Mucosa of rectum (tissue), 2 donors: Measurements from ENCODE around the gene CUEDC2.

Experiments used
- H3K27ac ChIP-seq, 2 donors: one replicate each; pipeline ENCODE4 v1.7.0; 2013; ENCODE audit warnings: inconsistent platforms in 2 of 2, low read depth in 2 of 2, low read length in 2 of 2
- H3K27me3 ChIP-seq, 2 donors: one replicate each; pipeline ENCODE4 v1.7.0; 2013; ENCODE audit warnings: low read length in 2 of 2; ENCODE audit not compliant: control insufficient read depth in 2 of 2, insufficient read depth in 2 of 2
- H3K36me3 ChIP-seq, 2 donors: one replicate each; pipeline ENCODE4 v1.7.0; 2013; ENCODE audit warnings: low read length in 2 of 2; ENCODE audit not compliant: control insufficient read depth in 2 of 2, insufficient read depth in 2 of 2
- H3K4me1 ChIP-seq, 2 donors: one replicate each; pipeline ENCODE4 v1.7.0; 2013; ENCODE audit warnings: low read length in 2 of 2, mild to moderate bottlenecking in 1 of 2; ENCODE audit not compliant: control insufficient read depth in 2 of 2, insufficient read depth in 2 of 2
- H3K4me3 ChIP-seq, 2 donors: one replicate each; pipeline ENCODE4 v1.7.0; 2013; ENCODE audit warnings: low read length in 2 of 2
- H3K9ac ChIP-seq, 2 donors: one replicate each; pipeline ENCODE4 v1.7.0; 2013; ENCODE audit warnings: low read length in 2 of 2, low read depth in 1 of 2, mild to moderate bottlenecking in 1 of 2
- H3K9me3 ChIP-seq, 2 donors: one replicate each; pipeline ENCODE4 v1.7.0; 2013; ENCODE audit warnings: low read length in 2 of 2; ENCODE audit not compliant: control insufficient read depth in 2 of 2
- donor health status: healthy.
- donor health status: Normal muscosa, but diverticular disease.

The CUEDC2 gene

GRCh38 chr10:102438374-102438773 is 6.0 kb upstream of the CUEDC2 start:
- H3K36me3 ChIP-seq = no peaks in the 10 kb centered on the region
- H3K27ac ChIP-seq = no peak overlapping the region
- peaks cover 0 to 6% of the 10 kb centered on the region in 2 donors for H3K4me1 ChIP-seq
- no peak overlapping the region for H3K9ac ChIP-seq
- no peak overlapping the region for H3K4me3 ChIP-seq
- H3K9me3 ChIP-seq = no peaks in the 10 kb centered on the region
- peaks cover 0 to 3% of the 10 kb centered on the region in 2 donors for H3K27me3 ChIP-seq

- Histone ChIP-seq H3K4me1 (peaks cover 0 to 6% of the 10 kb centered on the region in 2 donors), H3K9ac (no peak overlapping the region), H3K4me3 (no peak overlapping the region), H3K9me3 (no peaks in the 10 kb centered on the region), H3K27me3 (peaks cover 0 to 3% of the 10 kb centered on the region in 2 donors), H3K27ac (no peak overlapping the region), H3K36me3 (no peaks in the 10 kb centered on the region)
Observed at GRCh38 chr10:102437515-102437914, 5.1 kb upstream of the CUEDC2 start.

- Histone ChIP-seq H3K27me3 (peaks cover 0 to 3% of the 10 kb centered on the region in 2 donors), H3K9ac (no peak overlapping the region), H3K4me3 (no peak overlapping the region), H3K27ac (no peak overlapping the region), H3K36me3 (no peaks in the 10 kb centered on the region), H3K9me3 (no peaks in the 10 kb centered on the region), H3K4me1 (peaks cover 9 to 15% of the 10 kb centered on the region in 2 donors)
Observed at GRCh38 chr10:102436312-102436711, 3.9 kb upstream of the CUEDC2 start.

GRCh38 chr10:102435529-102436233 is 3.3 kb upstream of the CUEDC2 start:
- Histone ChIP-seq H3K4me3 (peak overlapping the region; percentile 40 to 64), H3K27me3 (peaks cover 0 to 3% of the 10 kb centered on the region in 2 donors), H3K4me1 (peaks cover 9 to 15% of the 10 kb centered on the region in 2 donors), H3K9me3 (no peaks in the 10 kb centered on the region), H3K9ac (no peak overlapping the region), H3K27ac (peak overlapping the region in 1 of 2 donors; percentile 32), H3K36me3 (no peaks in the 10 kb centered on the region)

GRCh38 chr10:102435133-102435497 is 2.7 kb upstream of the CUEDC2 start:
- Histone ChIP-seq H3K27me3 (peaks cover 0 to 3% of the 10 kb centered on the region in 2 donors), H3K4me3 (peak overlapping the region; percentile 24 to 44), H3K9me3 (no peaks in the 10 kb centered on the region), H3K9ac (no peak overlapping the region), H3K27ac (no peak overlapping the region), H3K4me1 (peaks cover 9 to 15% of the 10 kb centered on the region in 2 donors), H3K36me3 (no peaks in the 10 kb centered on the region)

GRCh38 chr10:102434394-102435132 is 2.2 kb upstream of the CUEDC2 start:
- Histone ChIP-seq H3K36me3 (no peaks in the 10 kb centered on the region), H3K9ac (no peak overlapping the region), H3K9me3 (no peaks in the 10 kb centered on the region), H3K4me3 (no peak overlapping the region), H3K27ac (no peak overlapping the region), H3K4me1 (peaks cover 9 to 15% of the 10 kb centered on the region in 2 donors), H3K27me3 (peaks cover 0 to 3% of the 10 kb centered on the region in 2 donors)

GRCh38 chr10:102433619-102434046 is 1.3 kb upstream of the CUEDC2 start:
- Histone ChIP-seq H3K27me3 (peaks cover 0 to 3% of the 10 kb centered on the region in 2 donors), H3K9me3 (no peaks in the 10 kb centered on the region), H3K4me3 (no peak overlapping the region), H3K9ac (no peak overlapping the region), H3K4me1 (peaks cover 9 to 15% of the 10 kb centered on the region in 2 donors), H3K36me3 (no peaks in the 10 kb centered on the region), H3K27ac (no peak overlapping the region)

GRCh38 chr10:102431452-102432124 is 786 bp downstream of the CUEDC2 start:
- Histone ChIP-seq H3K9me3 (no peaks in the 10 kb centered on the region), H3K4me3 (peak overlapping the region; percentile 81 to 95), H3K4me1 (peaks cover 9 to 15% of the 10 kb centered on the region in 2 donors), H3K27me3 (peaks cover 0 to 3% of the 10 kb centered on the region in 2 donors), H3K9ac (peak overlapping the region; percentile 86 to 90), H3K27ac (peak overlapping the region in 1 of 2 donors; percentile 63), H3K36me3 (peaks cover 0 to 2% of the 10 kb centered on the region in 2 donors)

GRCh38 chr10:102429468-102429867 is 2.9 kb downstream of the CUEDC2 start:
- no peak overlapping the region for H3K4me3 ChIP-seq
- H3K9ac ChIP-seq = no peak overlapping the region
- H3K27me3 ChIP-seq = no peaks in the 10 kb centered on the region
- peaks cover 9 to 11% of the 10 kb centered on the region in 2 donors for H3K4me1 ChIP-seq
- no peak overlapping the region for H3K27ac ChIP-seq
- no peaks in the 10 kb centered on the region for H3K9me3 ChIP-seq
- H3K36me3 ChIP-seq = peaks cover 3 to 6% of the 10 kb centered on the region in 2 donors
